Endothelial cell of umbilical vein (primary cell): ENCODE measurements around the gene SPEF1.

Experiments
- EZH2 ChIP-seq: IDR thresholded peaks from 2 replicates; pipeline ENCODE4 v1.6.1; 2012; ENCODE audit warnings: borderline replicate concordance, low read depth, mild to moderate bottlenecking, moderate library complexity, low read length, inconsistent platforms; ENCODE audit not compliant: severe bottlenecking
- FOS ChIP-seq: IDR thresholded peaks from 2 replicates; pipeline ENCODE4 v1.6.1; 2011; ENCODE audit warnings: mild to moderate bottlenecking, low read length, moderate library complexity, borderline replicate concordance; ENCODE audit not compliant: insufficient read depth
- GATA2 ChIP-seq: IDR thresholded peaks from 2 replicates; pipeline ENCODE4 v1.7.0; 2011; ENCODE audit warnings: low read depth, mild to moderate bottlenecking, moderate library complexity, mixed read lengths, low read length; ENCODE audit not compliant: insufficient read length, insufficient read depth
- JUN ChIP-seq: IDR thresholded peaks from 2 replicates; pipeline ENCODE4 v1.6.1; 2011; ENCODE audit warnings: borderline replicate concordance, low read depth; ENCODE audit not compliant: insufficient read length, insufficient read depth
- MYC ChIP-seq: IDR thresholded peaks from one replicate; pipeline ENCODE4 v1.6.1; 2011; ENCODE audit warnings: mild to moderate bottlenecking, low read depth, low read length
- POLR2A ChIP-seq: IDR thresholded peaks from 2 replicates; pipeline ENCODE4 v1.6.1; 2012; ENCODE audit warnings: low read depth, mild to moderate bottlenecking, control low read depth, low read length
- POLR2AphosphoS5 ChIP-seq: IDR thresholded peaks from 2 replicates; pipeline ENCODE4 v1.6.1; 2012; ENCODE audit warnings: low read depth, mild to moderate bottlenecking, control low read depth, low read length, moderate library complexity; ENCODE audit not compliant: insufficient read depth
- TF ChIP-seq, protein P1 (sequence below), 2 donors: IDR thresholded peaks; 1 replicate in 1 of 2; 2 replicates in 1 of 2; pipeline ENCODE4 v1.5.1; 2011; ENCODE audit warnings: low read length in 2 of 2, mild to moderate bottlenecking in 2 of 2, moderate library complexity in 2 of 2, control low read depth in 1 of 2, inconsistent platforms in 1 of 2, low read depth in 1 of 2; ENCODE audit not compliant: insufficient read depth in 1 of 2; ENCODE audit errors: extremely low read depth in 1 of 2
- TF ChIP-seq, protein P2 (sequence below): IDR thresholded peaks from 2 replicates; pipeline ENCODE4 v1.6.1; 2011; ENCODE audit not compliant: insufficient read depth, insufficient read length

DNA sequence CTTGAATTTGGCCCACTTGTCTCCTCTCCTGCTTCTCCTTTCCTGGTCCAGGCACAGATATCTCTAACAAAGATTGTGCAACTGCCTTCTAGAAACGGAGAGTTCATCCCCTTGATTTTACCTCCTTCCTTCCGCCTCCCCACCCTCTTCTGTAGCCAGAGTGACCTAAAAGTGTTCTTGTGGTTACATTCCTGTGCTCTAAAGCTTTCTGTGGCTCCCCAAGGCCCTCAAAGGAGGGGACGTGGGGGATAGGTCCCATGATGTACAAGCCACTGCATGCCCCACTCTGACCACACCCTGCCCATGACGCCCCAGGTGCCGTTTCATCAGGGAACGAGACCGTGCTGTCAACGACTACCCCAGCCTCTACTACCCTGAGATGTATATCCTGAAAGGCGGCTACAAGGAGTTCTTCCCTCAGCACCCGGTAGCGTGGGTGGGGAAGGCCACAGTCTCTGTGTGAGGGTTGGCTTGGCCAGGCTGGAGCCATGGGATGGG lies 23.1 kb upstream of the SPEF1 start:
- TF ChIP-seq POLR2A (no peak), POLR2AphosphoS5 (no peak), EZH2 (no peak), MYC (no peak), FOS (no peak), JUN (no peak), GATA2 (no peak)
- TF ChIP-seq, protein P1, sequence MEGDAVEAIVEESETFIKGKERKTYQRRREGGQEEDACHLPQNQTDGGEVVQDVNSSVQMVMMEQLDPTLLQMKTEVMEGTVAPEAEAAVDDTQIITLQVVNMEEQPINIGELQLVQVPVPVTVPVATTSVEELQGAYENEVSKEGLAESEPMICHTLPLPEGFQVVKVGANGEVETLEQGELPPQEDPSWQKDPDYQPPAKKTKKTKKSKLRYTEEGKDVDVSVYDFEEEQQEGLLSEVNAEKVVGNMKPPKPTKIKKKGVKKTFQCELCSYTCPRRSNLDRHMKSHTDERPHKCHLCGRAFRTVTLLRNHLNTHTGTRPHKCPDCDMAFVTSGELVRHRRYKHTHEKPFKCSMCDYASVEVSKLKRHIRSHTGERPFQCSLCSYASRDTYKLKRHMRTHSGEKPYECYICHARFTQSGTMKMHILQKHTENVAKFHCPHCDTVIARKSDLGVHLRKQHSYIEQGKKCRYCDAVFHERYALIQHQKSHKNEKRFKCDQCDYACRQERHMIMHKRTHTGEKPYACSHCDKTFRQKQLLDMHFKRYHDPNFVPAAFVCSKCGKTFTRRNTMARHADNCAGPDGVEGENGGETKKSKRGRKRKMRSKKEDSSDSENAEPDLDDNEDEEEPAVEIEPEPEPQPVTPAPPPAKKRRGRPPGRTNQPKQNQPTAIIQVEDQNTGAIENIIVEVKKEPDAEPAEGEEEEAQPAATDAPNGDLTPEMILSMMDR (IDR thresholded peaks at IDR 0.05; ENCODE audit: extremely low read depth in 1 of 2, insufficient read depth in 1 of 2, low read depth in 1 of 2, low read length in 2 of 2) = no peak
- TF ChIP-seq, protein P2, sequence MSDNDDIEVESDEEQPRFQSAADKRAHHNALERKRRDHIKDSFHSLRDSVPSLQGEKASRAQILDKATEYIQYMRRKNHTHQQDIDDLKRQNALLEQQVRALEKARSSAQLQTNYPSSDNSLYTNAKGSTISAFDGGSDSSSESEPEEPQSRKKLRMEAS = no peak
